K562 (cell line): ENCODE measurements around the gene ENTPD6.

Experiments
- POLR2A ChIP-seq: fragments of 450-650 bp; conservative IDR thresholded peaks from 2 replicates; pipeline ENCODE4 v1.6.1; 2016
- SIN3A ChIP-seq, 2 experiments: fragments of 150-350 bp in 1 of 2; IDR thresholded peaks; 2 replicates each; pipeline ENCODE4 v1.6.1; 2011 to 2016; ENCODE audit warnings: borderline replicate concordance in 2 of 2, low read depth in 2 of 2, low read length in 2 of 2, mild to moderate bottlenecking in 2 of 2, moderate library complexity in 2 of 2; ENCODE audit not compliant: control insufficient read depth in 1 of 2
- ZBTB11 ChIP-seq, 3 experiments: fragments of 200-800 bp in 1 of 3; fragments of 250-450 bp in 1 of 3; fragments of 450-650 bp in 1 of 3; sonication (Bioruptor Pico) in 1 of 3; sonication (Bioruptor generic) in 1 of 3; formaldehyde crosslinking in 1 of 3; IDR thresholded peaks; 2 replicates each; pipeline versions ENCODE4 v1.6.1 to v1.8.0; 2016 to 2022; ENCODE audit warnings: mild to moderate bottlenecking in 2 of 3, missing genetic modification characterization in 2 of 3, missing compliant biosample characterization in 1 of 3, moderate library complexity in 1 of 3
- ZNF133 ChIP-seq: fragments of 250-450 bp; sonication (Bioruptor Pico); IDR thresholded peaks from 2 replicates; pipeline ENCODE4 v1.4.0; 2020; ENCODE audit warnings: mild to moderate bottlenecking

GRCh38 chr20:25249198-25249931, 53.9 kb downstream of the ENTPD6 start:
- TF ChIP-seq SIN3A (IDR thresholded peaks at IDR 0.05; ENCODE audit: borderline replicate concordance in 2 of 2, control insufficient read depth in 1 of 2, low read depth in 2 of 2, low read length in 2 of 2) (no peak), ZNF133 (CRISPR knock-in tag) (no peak), POLR2A (no peak), ZBTB11 (CRISPR knock-in tag; IDR thresholded peaks at IDR 0.05) (no peak)
